GM12878 (cell line): Measurements from ENCODE around the gene SLC2A4. TPM values are rescaled to one million over a fixed set of nuclear protein-coding genes. Genes with fewer than 3 reads are reported as not detected.

Experiments used
- BHLHE40 ChIP-seq, 2 experiments: fragments of 450-650 bp in 1 of 2; IDR thresholded peaks; 2 replicates each; pipeline ENCODE4 v1.6.1; 2011 to 2017; ENCODE audit warnings: low read depth in 2 of 2, borderline replicate concordance in 1 of 2, improper control_type of control experiment in 1 of 2, low read length in 1 of 2, mild to moderate bottlenecking in 1 of 2
- E2F8 ChIP-seq: fragments of 450-650 bp; IDR thresholded peaks from 2 replicates; pipeline ENCODE4 v1.6.1; 2018; ENCODE audit warnings: mild to moderate bottlenecking, low read depth, moderate library complexity; ENCODE audit not compliant: partially characterized antibody
- EED ChIP-seq: sonication (generic); IDR thresholded peaks from 2 replicates; pipeline ENCODE4 v1.6.1; 2016; ENCODE audit warnings: antibody characterized with exemption, low read depth
- HCFC1 ChIP-seq: fragments of 150-350 bp; IDR thresholded peaks from 2 replicates; pipeline ENCODE4 v1.6.1; 2014; ENCODE audit warnings: low read length
- HDAC2 ChIP-seq: fragments of 200-600 bp; sonication (generic); IDR thresholded peaks from 2 replicates; pipeline ENCODE4 v1.6.1; 2017
- MEF2B ChIP-seq: fragments of 450-650 bp; IDR thresholded peaks from 2 replicates; pipeline ENCODE4 v1.6.1; 2018; ENCODE audit warnings: mild to moderate bottlenecking, moderate library complexity; ENCODE audit not compliant: partially characterized antibody, poor library complexity, severe bottlenecking
- SMARCA5 ChIP-seq: fragments of 450-650 bp; IDR thresholded peaks from 2 replicates; pipeline ENCODE4 v1.6.1; 2017; ENCODE audit warnings: mild to moderate bottlenecking
- SMC3 ChIP-seq: IDR thresholded peaks from 2 replicates; pipeline ENCODE4 v1.6.1; 2011; ENCODE audit warnings: low read length, improper control_type of control experiment, borderline replicate concordance
- TBL1XR1 ChIP-seq: IDR thresholded peaks from 2 replicates; pipeline ENCODE4 v1.6.1; 2012; ENCODE audit warnings: low read depth, low read length, improper control_type of control experiment
- ZBTB11 ChIP-seq: fragments of 450-650 bp; formaldehyde crosslinking; IDR thresholded peaks from 2 replicates; pipeline ENCODE4 v1.5.0; 2022; ENCODE audit warnings: mild to moderate bottlenecking, missing genetic modification characterization
- ZNF24 ChIP-seq: fragments of 450-650 bp; IDR thresholded peaks from 2 replicates; pipeline ENCODE4 v1.6.1; 2017; ENCODE audit warnings: antibody characterized with exemption, mild to moderate bottlenecking
- polyA plus RNA-seq, 11 experiments: library from polyadenylated mRNA; depleted of rRNA in 4 of 11; unstranded in 6 of 11; stranded (reverse) in 5 of 11; fragments of >200 nt; fragmentation: Nextera tagmentation in 4 of 11; fragmentation: Illumina TruSeq in 1 of 11; extraction: Ambion mirVana in 4 of 11; extraction: Trizol in 1 of 11; gene quantifications; 1 replicate in 1 of 11; 2 replicates in 10 of 11; pipeline versions ENCODE4 v1.2.1 to v1.2.3, GENCODE V29; 2011 to 2016; ENCODE audit warnings: inconsistent platforms in 2 of 11, missing spikeins in 2 of 11, low read depth in 1 of 11
- total RNA-seq, 4 experiments: library from RNA; depleted of rRNA in 3 of 4; stranded (reverse); fragments of >200 nt in 3 of 4; fragmentation: Illumina TruSeq in 1 of 4; extraction: Trizol in 1 of 4; gene quantifications; 2 replicates each; pipeline versions ENCODE4 v1.2.1 to v1.2.3, GENCODE V29; 2013 to 2021
- TF ChIP-seq, protein P1 (sequence below): fragments of 450-650 bp; IDR thresholded peaks from 2 replicates; pipeline ENCODE4 v1.6.1; 2017; ENCODE audit warnings: mild to moderate bottlenecking, moderate library complexity
- TF ChIP-seq, protein P2 (sequence below): IDR thresholded peaks from 2 replicates; pipeline ENCODE4 v1.6.1; 2012; ENCODE audit warnings: low read depth, low read length, improper control_type of control experiment

Gene SLC2A4
- total and polyA plus RNA-seq, 10 of the 15 experiments (the other 5 are each of a cell fraction or from before 2014, with no cell fraction given) = 0.03 to 0.23 (median 0.04) TPM; not detected in 4

- TF ChIP-seq, protein P1, sequence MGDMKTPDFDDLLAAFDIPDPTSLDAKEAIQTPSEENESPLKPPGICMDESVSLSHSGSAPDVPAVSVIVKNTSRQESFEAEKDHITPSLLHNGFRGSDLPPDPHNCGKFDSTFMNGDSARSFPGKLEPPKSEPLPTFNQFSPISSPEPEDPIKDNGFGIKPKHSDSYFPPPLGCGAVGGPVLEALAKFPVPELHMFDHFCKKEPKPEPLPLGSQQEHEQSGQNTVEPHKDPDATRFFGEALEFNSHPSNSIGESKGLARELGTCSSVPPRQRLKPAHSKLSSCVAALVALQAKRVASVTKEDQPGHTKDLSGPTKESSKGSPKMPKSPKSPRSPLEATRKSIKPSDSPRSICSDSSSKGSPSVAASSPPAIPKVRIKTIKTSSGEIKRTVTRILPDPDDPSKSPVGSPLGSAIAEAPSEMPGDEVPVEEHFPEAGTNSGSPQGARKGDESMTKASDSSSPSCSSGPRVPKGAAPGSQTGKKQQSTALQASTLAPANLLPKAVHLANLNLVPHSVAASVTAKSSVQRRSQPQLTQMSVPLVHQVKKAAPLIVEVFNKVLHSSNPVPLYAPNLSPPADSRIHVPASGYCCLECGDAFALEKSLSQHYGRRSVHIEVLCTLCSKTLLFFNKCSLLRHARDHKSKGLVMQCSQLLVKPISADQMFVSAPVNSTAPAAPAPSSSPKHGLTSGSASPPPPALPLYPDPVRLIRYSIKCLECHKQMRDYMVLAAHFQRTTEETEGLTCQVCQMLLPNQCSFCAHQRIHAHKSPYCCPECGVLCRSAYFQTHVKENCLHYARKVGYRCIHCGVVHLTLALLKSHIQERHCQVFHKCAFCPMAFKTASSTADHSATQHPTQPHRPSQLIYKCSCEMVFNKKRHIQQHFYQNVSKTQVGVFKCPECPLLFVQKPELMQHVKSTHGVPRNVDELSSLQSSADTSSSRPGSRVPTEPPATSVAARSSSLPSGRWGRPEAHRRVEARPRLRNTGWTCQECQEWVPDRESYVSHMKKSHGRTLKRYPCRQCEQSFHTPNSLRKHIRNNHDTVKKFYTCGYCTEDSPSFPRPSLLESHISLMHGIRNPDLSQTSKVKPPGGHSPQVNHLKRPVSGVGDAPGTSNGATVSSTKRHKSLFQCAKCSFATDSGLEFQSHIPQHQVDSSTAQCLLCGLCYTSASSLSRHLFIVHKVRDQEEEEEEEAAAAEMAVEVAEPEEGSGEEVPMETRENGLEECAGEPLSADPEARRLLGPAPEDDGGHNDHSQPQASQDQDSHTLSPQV = no peak
- TF ChIP-seq ZBTB11 (CRISPR knock-in tag) (no peak), EED (0 out of 2 replicates have a peak, but pooled peaks have one; percentile 23), SMC3 (peak; percentile 90), TBL1XR1 (no peak), ZNF24 (no peak), SMARCA5 (peak; percentile 74; the same call in 1 of the 2 replicates), BHLHE40 (IDR thresholded peaks at IDR 0.05; ENCODE audit: borderline replicate concordance in 1 of 2, low read depth in 2 of 2, low read length in 1 of 2) (0 out of 4 replicates have a peak, but pooled peaks of 1 of the 2 experiments have one; percentile 14), HDAC2 (no peak), E2F8 (no peak), MEF2B (no peak), HCFC1 (no peak)
- TF ChIP-seq, protein P2, sequence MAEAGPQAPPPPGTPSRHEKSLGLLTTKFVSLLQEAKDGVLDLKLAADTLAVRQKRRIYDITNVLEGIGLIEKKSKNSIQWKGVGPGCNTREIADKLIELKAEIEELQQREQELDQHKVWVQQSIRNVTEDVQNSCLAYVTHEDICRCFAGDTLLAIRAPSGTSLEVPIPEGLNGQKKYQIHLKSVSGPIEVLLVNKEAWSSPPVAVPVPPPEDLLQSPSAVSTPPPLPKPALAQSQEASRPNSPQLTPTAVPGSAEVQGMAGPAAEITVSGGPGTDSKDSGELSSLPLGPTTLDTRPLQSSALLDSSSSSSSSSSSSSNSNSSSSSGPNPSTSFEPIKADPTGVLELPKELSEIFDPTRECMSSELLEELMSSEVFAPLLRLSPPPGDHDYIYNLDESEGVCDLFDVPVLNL = no peak
These were observed 42.4 kb downstream of the SLC2A4 start (continued) for GRCh38 chr17:7323731-7324437.
